SHP77 (cell line): ENCODE results near the gene IGDCC3.

Experiments
- DNase-seq, 2 experiments: peaks; one replicate each; lab custom pipeline; 2025; lab: John Stamatoyannopoulos, UW

Gene IGDCC3

DNA sequence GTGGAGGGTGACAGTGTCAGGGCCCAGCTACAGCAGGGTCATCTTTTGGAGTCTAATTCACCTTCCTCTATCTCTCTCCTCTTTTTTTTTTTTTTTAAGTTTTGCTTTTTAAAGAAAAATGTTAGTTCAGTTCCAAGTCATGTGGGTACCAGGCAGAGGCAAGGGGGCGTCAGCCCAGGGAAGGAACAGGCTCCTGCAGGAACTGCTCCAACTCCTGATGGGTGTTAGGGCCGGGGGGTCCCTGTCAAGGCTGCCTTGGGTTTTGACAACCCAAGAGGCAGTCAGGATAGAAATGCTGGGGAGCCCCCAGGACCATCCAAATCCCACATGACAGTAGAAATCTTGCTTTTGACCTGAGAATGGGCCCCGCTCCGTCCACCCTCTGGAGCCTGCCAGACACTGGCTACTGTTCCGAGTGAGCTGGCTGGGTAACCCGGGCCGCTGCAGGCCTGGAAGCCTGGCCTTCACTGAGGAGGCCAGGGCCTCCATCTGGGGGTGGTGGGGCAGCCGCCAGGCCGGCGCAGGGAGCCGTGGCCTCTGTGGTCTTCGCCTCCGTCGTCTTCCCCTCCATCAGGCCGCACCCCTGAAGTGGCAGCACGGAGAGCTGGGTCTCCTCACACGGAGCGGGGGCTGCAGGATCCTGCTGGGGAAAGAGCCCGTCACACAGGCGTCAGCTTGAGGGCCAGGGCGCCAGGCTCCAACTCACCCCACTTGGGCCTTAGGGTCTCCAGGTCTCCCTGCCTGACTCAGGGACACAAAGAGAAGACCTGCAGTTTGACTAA lies 49.1 kb downstream of the IGDCC3 start:
- no peak for DNase-seq

DNA sequence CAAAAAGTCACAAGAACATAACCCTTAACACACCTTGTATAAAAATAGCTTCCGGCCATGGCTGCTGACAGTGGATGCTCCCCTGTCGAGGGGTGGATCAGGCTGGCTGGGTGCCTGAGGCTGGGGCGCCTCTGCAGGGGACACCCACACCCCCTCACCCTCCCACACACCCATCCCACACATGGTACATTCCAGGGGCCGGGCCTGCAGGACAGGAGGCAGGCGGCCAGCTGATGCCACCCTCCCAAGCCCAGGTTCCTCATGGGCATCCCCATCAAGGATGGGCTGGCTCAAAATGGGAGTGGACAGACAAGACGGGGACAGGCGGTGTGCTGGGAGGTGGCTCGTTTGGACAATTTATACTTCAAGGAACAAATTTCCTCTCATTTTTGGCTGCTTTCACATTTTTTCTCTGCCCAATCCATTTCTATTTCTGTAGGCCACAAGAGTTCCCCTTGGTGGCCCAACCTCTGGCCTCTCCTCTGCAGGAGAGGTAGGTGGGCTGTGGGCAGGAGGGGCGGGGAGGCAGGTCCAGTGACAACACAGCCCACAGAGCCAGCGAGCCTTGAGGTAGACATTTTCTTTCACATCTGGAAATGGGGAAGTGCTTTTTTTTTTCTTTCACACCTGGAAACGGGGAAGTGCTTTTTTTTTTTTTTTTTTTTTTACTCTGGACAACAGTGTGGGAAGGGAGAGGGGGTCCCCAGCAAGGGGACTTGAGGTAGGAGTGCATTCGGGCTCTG lies 50.0 kb downstream of the IGDCC3 start:
- no peak for DNase-seq

- DNase-seq = no peak
These were observed 51.0 kb downstream of the IGDCC3 start for GRCh38 chr15:65326818-65327217.

GRCh38 chr15:65326117-65326526 lies 51.7 kb downstream of the IGDCC3 start:
- DNase-seq = peak; percentile 41 to 64

- DNase-seq = peak; percentile 87 to 91
These were observed 54.7 kb downstream of the IGDCC3 start for GRCh38 chr15:65323071-65323511.

- DNase-seq = peak; percentile 81 to 86
These were observed 58.9 kb downstream of the IGDCC3 start for GRCh38 chr15:65318870-65319356.

- DNase-seq = peak in 1 of 2 experiments; percentile 61
These were observed 65.3 kb downstream of the IGDCC3 start for GRCh38 chr15:65312400-65312916.

DNA sequence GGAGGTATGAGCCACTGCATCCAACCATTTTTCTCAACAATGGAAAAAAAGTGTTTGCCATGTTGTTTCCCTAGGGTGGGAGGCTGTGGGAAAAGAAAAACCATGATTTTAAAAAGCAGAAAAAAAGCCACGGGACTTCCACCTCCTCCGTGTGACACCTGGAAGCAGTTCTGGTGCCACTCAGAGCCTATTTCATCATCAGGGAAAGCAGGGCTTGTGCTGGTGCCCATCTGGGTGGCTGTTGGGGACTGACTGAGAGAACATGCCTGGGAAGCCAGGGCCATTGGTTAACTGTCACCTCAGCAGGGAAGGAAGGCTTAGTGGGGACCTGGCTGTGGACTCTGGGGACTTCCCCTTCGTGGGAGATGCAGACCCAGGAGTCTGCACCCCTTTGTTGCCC lies 66.0 kb downstream of the IGDCC3 start:
- DNase-seq = no peak

GRCh38 chr15:65310431-65311137 lies 67.2 kb downstream of the IGDCC3 start:
- DNase-seq = no peak

DNA sequence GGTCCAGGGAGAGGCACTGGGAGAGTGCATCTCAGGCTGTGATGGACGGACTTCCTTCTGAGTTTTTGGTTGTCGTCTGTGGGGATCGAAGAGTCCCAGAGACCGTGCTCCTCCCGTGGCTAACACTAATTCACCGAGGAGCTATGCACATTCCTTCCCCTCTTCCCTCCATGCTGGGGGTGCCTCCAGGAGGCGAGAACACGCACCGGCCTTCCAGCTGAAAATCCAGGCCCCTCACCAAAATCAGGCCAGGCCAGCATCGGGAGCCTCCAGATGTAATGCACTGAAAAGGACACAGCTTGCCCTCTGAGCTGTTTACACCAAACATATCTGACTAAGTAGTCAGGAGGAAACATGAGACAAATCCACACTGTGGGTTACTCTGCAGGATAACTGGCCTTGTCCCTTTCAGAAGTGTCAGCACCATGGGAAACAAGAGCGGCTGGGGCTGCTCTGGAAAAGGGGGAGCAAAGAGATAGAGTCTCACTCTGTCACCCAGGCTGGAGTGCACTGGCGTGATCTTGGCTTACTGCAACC lies 67.9 kb downstream of the IGDCC3 start:
- DNase-seq = no peak

- no peak for DNase-seq
These were observed 69.8 kb downstream of the IGDCC3 start for GRCh38 chr15:65307978-65308377.

GRCh38 chr15:65306551-65306950 lies 71.3 kb downstream of the IGDCC3 start:
- DNase-seq = no peak

DNA sequence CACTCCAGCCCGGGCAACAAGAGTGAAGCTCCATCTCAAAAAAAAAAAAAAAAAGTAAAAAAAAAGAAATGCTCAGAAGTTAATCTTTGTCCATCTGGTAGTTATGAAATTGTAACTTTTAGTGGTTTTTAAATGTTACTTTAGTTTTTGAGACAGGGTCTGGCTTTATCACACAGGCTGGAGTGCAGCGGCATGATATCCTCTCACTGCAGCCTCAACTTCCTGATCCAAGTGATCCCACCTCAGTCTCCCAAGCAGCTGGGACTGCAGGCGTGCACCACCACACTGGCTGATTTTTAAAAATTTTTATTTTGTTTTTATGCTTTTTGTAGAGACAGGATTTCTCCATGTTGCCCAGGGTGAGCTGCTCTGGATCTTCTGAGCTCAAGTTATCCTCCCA lies 72.0 kb downstream of the IGDCC3 start:
- DNase-seq = no peak

DNA sequence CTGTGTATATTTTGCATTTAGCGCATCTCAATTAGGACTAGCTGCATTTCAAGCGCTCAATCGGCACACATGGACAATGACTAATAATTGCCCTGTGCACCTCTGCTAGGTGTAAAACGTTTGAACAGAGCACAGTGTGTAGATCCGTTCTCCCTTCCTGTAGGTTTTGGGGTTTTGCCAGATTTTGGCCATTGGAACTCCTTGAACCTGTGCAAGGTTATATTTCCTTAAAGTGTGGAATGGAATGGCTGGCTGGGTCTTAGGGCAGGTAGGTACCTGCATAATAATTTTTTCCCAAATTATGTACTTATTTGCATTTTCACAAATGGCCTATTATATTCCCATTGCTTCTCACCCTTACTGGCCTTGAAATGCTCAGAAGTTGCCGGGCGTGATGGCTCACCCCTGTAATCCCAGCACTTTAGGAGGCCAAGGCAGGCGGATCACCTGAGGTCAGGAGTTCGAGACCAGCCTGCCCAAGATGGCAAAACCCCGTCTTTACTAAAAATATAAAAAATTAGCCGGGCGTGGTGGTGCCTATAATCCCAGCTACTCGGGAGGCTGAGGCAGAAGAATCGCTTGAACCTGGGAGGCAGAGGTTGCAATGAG lies 72.5 kb downstream of the IGDCC3 start:
- no peak for DNase-seq

- peak; percentile 99 for DNase-seq
These were observed 73.2 kb downstream of the IGDCC3 start, which contains the start of gene RNU5B-1 for GRCh38 chr15:65304381-65305149. Gene RNU5B-1 (plus strand): TSS chr15:65304677.

- peak; percentile 58 to 72 for DNase-seq
These were observed 74.0 kb downstream of the IGDCC3 start for GRCh38 chr15:65303687-65304380.

GRCh38 chr15:65302061-65302460 lies 75.7 kb downstream of the IGDCC3 start:
- DNase-seq = no peak

DNA sequence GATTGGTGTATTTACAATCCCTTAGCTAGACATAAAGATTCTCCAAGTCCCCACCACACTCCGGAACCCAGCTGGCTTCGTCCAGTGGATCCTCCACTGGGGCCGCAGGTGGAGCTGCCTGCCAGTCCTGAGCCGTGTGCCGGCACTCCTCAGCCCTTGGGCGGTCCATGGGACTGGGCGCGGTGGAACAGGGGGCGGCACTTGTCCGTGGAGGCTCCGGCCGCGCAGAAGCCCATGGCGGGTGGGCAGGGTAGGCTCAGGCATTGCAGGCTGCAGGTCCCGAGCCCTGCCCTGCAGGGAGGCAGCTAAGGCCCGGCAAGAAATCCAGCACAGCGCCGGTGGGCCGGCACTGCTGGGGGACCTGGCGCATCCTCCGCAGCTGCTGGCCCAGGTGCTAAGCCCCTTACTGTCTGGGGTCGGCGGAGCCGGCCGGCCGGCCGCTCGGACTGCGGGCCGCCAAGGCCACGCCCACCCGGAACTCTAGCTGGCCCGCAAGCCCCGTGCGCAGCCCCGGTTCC lies 76.8 kb downstream of the IGDCC3 start:
- DNase-seq = no peak

GRCh38 chr15:65298731-65299130 lies 79.1 kb downstream of the IGDCC3 start:
- no peak for DNase-seq
